Hepatocyte (in vitro differentiated cells): ENCODE measurements around the gene BID. TPM values are rescaled to one million over a fixed set of nuclear protein-coding genes. Genes with fewer than 3 reads are reported as not detected.
"Not testable (repeated sequence)": the region's sequence is repeated elsewhere in the genome, so short reads cannot be mapped to it uniquely, and the experiment has no call there.

Source experiments
- DNase-seq: peaks from one replicate; pipeline ENCODE4 v3.0.0-alpha.2; 2016; ENCODE audit warnings: low spot score
- H2AFZ ChIP-seq: fragments of 200-600 bp; sonication (generic); 2 replicates; pipeline ENCODE4 v1.6.0; 2016; ENCODE audit warnings: antibody characterized with exemption, mild to moderate bottlenecking
- H3K27ac ChIP-seq: fragments of 200-600 bp; sonication (generic); 2 replicates; pipeline ENCODE4 v1.5.1; 2016; ENCODE audit warnings: mild to moderate bottlenecking
- H3K27me3 ChIP-seq: fragments of 200-600 bp; sonication (generic); 2 replicates; pipeline ENCODE4 v1.6.1; 2016
- H3K36me3 ChIP-seq: fragments of 200-600 bp; sonication (generic); replicated peaks from 2 replicates; pipeline ENCODE4 v1.5.1; 2016; ENCODE audit warnings: low read depth; ENCODE audit not compliant: insufficient read depth
- H3K4me1 ChIP-seq: fragments of 200-600 bp; sonication (generic); 2 replicates; pipeline ENCODE4 v1.5.1; 2016; ENCODE audit warnings: mild to moderate bottlenecking, moderate library complexity; ENCODE audit not compliant: insufficient read depth
- H3K4me2 ChIP-seq: fragments of 200-600 bp; sonication (generic); 2 replicates; pipeline ENCODE4 v1.6.0; 2016
- H3K4me3 ChIP-seq: fragments of 200-600 bp; sonication (generic); 2 replicates; pipeline ENCODE4 v1.5.1; 2016; ENCODE audit warnings: mild to moderate bottlenecking
- H3K79me2 ChIP-seq: fragments of 200-600 bp; sonication (generic); 2 replicates; pipeline ENCODE4 v1.6.0; 2017; ENCODE audit warnings: mild to moderate bottlenecking
- H3K9me2 ChIP-seq: fragments of 200-600 bp; sonication (generic); replicated peaks from 2 replicates; pipeline ENCODE4 v1.6.0; 2017; ENCODE audit warnings: mild to moderate bottlenecking; ENCODE audit not compliant: insufficient read depth
- H3K9me3 ChIP-seq: fragments of 200-600 bp; sonication (generic); 2 replicates; pipeline ENCODE4 v1.5.1; 2016; ENCODE audit warnings: low read depth, mild to moderate bottlenecking
- H4K20me1 ChIP-seq: fragments of 200-600 bp; sonication (generic); 2 replicates; pipeline ENCODE4 v1.6.0; 2016; ENCODE audit warnings: mild to moderate bottlenecking; ENCODE audit not compliant: insufficient read depth, poor library complexity, severe bottlenecking
- EZH2 ChIP-seq: fragments of 200-600 bp; sonication (generic); IDR thresholded peaks from 2 replicates; pipeline ENCODE4 v1.6.1; 2016; ENCODE audit warnings: antibody characterized with exemption, mild to moderate bottlenecking, borderline replicate concordance
- EZH2phosphoT487 ChIP-seq: fragments of 200-600 bp; sonication (generic); IDR thresholded peaks from one replicate; pipeline ENCODE4 v1.6.1; 2018; ENCODE audit warnings: antibody characterized with exemption, mild to moderate bottlenecking, low read depth, moderate library complexity; ENCODE audit not compliant: unreplicated experiment, severe bottlenecking
- WGBS: methylation state at CpG from one replicate; pipeline ENCODE4 v1.1.6; 2016; ENCODE audit warnings: low lambda C conversion rate; ENCODE audit errors: missing lambda C conversion rate; 5-methylcytosine and 5-hydroxymethylcytosine counted together
- polyA plus RNA-seq: library from polyadenylated mRNA; unstranded; fragments of >200 nt; fragmentation: Nextera tagmentation; extraction: Ambion mirVana; gene quantifications from 2 replicates; pipeline ENCODE4 v1.2.1, GENCODE V29; 2016
- total RNA-seq: library from RNA; depleted of rRNA; stranded (reverse); fragments of >200 nt; gene quantifications from 2 replicates; pipeline ENCODE4 v1.2.3, GENCODE V29; 2014
- TF ChIP-seq, protein P1 (sequence below): fragments of 200-600 bp; sonication (generic); IDR thresholded peaks from 2 replicates; pipeline ENCODE4 v1.5.1; 2016; ENCODE audit warnings: antibody characterized with exemption, mild to moderate bottlenecking; ENCODE audit not compliant: poor library complexity

The BID gene
- total and polyA plus RNA-seq, 2 experiments from 2014 or later = 34.5 to 55.5 TPM

DNA sequence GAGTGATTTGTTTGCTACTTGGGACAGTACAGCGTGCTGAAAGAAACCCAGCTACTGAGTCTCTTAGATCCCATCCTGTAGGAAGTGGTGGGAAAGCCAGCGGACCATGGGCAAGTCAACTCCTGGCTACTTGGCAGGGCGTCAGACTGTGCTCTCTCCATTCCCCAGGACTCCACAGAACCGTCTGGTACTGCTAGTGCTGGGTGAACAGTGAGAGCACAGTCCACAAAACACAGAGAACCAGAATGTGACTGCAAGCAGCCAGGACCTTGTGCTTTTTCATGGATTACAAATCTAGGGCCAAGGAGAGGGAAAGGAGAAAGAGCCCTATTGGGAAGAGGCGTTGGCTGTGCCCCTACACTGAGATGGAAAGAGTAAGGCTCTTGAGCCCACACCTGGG lies 10.2 kb downstream of the BID start:
- H3K9me3 ChIP-seq = no peaks in the 10 kb centered on the region

DNA sequence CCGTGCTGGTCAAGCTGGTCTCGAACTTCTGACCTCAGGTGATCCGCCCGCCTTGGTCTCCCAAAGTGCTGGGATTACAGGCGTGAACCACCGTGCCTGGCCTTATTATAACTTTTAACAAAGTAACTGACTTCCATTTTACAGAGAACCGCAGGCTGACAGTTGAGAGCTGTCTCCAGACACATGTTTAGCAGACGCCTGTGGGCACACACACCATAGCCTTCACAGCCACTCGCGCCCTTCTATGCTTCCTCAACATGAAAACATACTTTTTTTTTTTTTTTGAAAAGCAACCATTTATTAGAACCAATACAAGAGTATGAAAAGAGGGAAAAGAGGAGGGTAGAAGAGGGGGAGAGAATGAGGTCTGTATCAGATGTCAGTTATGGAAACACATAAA lies 10.8 kb downstream of the BID start:
- not testable (repeated sequence) for H3K36me3 ChIP-seq, H4K20me1 ChIP-seq

More for the DNA sequence above, 10.2 kb downstream of the BID start:
- H3K36me3 ChIP-seq = no peaks in the 10 kb centered on the region
- H3K9me2 ChIP-seq = no peaks in the 10 kb centered on the region
- no peaks in the 10 kb centered on the region for H4K20me1 ChIP-seq
- H3K4me2 ChIP-seq = no peak overlapping the region
- H3K4me3 ChIP-seq = no peak overlapping the region
- no peaks in the 10 kb centered on the region for H3K27me3 ChIP-seq
- H2AFZ ChIP-seq = no peak overlapping the region
- H3K79me2 ChIP-seq = peaks cover 63% of the 10 kb centered on the region
- WGBS = 62% methylated on average over 5 of the region's 5 CpGs
- H3K27ac ChIP-seq = no peak overlapping the region
- TF ChIP-seq EZH2 = no peak
- TF ChIP-seq, protein P1, sequence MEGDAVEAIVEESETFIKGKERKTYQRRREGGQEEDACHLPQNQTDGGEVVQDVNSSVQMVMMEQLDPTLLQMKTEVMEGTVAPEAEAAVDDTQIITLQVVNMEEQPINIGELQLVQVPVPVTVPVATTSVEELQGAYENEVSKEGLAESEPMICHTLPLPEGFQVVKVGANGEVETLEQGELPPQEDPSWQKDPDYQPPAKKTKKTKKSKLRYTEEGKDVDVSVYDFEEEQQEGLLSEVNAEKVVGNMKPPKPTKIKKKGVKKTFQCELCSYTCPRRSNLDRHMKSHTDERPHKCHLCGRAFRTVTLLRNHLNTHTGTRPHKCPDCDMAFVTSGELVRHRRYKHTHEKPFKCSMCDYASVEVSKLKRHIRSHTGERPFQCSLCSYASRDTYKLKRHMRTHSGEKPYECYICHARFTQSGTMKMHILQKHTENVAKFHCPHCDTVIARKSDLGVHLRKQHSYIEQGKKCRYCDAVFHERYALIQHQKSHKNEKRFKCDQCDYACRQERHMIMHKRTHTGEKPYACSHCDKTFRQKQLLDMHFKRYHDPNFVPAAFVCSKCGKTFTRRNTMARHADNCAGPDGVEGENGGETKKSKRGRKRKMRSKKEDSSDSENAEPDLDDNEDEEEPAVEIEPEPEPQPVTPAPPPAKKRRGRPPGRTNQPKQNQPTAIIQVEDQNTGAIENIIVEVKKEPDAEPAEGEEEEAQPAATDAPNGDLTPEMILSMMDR = no peak
- TF ChIP-seq EZH2phosphoT487 = no peak
- peaks cover 5% of the 10 kb centered on the region for H3K4me1 ChIP-seq
- DNase-seq = no peak

DNA sequence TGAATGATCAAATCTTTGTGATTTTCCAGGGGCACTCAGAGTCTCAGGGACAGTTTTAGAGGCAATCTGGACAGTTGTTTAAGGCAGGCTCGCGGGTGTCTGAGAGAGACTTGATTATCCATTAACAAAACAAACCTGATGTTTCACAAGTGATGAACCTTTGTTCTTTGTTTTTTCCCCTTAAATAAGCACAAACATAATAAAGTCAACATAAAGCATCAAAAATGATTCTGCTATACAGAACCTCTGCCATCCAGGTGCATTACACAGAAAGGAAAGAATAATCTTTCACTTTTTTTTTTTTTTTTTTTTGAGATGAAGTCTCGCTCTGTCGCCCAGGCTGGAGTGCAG lies 13.2 kb downstream of the BID start:
- H3K4me1 ChIP-seq = peaks cover 5% of the 10 kb centered on the region
- no peaks in the 10 kb centered on the region for H3K9me2 ChIP-seq
- DNase-seq = no peak
- no peaks in the 10 kb centered on the region for H3K9me3 ChIP-seq
- no peak overlapping the region for H2AFZ ChIP-seq
- H3K27me3 ChIP-seq = no peaks in the 10 kb centered on the region
- peak overlapping the region; percentile 27 for H3K4me2 ChIP-seq
- H4K20me1 ChIP-seq = no peaks in the 10 kb centered on the region
- no peaks in the 10 kb centered on the region for H3K36me3 ChIP-seq
- no peak for TF ChIP-seq EZH2
- no peak for TF ChIP-seq EZH2phosphoT487
- TF ChIP-seq, protein P1 = no peak
- H3K79me2 ChIP-seq = peaks cover 52% of the 10 kb centered on the region
- peak overlapping the region; percentile 3 for H3K27ac ChIP-seq
- WGBS = 61% methylated on average over 3 of the region's 4 CpGs
- H3K4me3 ChIP-seq = no peak overlapping the region

More for the DNA sequence above, 10.8 kb downstream of the BID start:
- H3K79me2 ChIP-seq = peaks cover 65% of the 10 kb centered on the region
- H2AFZ ChIP-seq, H3K9me3 ChIP-seq, DNase-seq, H3K27me3 ChIP-seq, H3K4me1 ChIP-seq, H3K4me3 ChIP-seq, H3K9me2 ChIP-seq, H3K4me2 ChIP-seq, H3K27ac ChIP-seq: not testable (repeated sequence)
- WGBS = 68% methylated on average over 10 of the region's 10 CpGs

DNA sequence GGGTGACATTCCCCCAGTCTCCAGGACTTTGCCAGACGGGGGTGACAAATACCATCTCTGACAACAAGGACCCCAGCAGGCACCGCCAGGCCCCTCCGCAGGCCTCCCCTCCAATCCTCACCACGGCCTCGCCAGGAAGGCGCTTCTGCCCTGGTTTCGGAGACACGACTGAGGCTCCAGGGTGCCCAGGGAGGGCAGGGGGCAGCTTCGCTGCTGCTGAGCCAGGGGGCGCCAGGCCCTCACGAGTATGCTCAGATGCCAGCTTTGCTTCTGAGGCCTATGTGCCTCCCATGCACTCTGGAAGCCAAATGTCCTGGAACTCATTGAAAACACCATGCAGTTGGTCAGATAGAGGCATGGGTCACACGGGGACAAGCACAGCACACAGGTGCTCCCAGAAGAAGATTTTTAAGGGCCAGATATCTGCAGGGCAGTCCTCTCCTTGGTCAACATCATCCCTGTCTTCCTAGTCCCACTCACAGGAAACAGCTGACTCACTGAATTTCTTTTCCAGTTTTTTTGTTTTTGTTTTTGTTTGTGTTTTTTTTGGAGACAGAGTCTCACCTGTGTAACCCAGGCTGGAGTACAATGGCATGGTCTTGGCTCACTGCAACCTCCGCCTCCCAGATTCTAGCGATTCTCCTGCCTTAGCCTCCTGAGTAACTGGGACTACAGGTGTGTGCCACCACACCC lies 19.9 kb downstream of the BID start:
- Histone ChIP-seq H3K9me3 (no peaks in the 10 kb centered on the region), H3K27me3 (no peaks in the 10 kb centered on the region), H3K79me2 (peaks cover 11% of the 10 kb centered on the region), H4K20me1 (no peaks in the 10 kb centered on the region), H3K4me2 (no peak overlapping the region), H3K36me3 (no peaks in the 10 kb centered on the region), H3K4me1 (no peaks in the 10 kb centered on the region), H2AFZ (no peak overlapping the region), H3K27ac (no peak overlapping the region), H3K9me2 (no peaks in the 10 kb centered on the region), H3K4me3 (no peak overlapping the region)
- DNase-seq = no peak
- 92% methylated on average over 14 of the region's 14 CpGs for WGBS
- no peak for TF ChIP-seq EZH2
- TF ChIP-seq EZH2phosphoT487 = no peak
- TF ChIP-seq, protein P1 = no peak
